ENCODE results near the gene DMWD. TPM values are rescaled to one million over a fixed set of nuclear protein-coding genes. Genes with fewer than 3 reads are reported as not detected.

The DMWD gene
- total RNA-seq, 1 experiment from 2014 or later: 34.9 TPM

DNA sequence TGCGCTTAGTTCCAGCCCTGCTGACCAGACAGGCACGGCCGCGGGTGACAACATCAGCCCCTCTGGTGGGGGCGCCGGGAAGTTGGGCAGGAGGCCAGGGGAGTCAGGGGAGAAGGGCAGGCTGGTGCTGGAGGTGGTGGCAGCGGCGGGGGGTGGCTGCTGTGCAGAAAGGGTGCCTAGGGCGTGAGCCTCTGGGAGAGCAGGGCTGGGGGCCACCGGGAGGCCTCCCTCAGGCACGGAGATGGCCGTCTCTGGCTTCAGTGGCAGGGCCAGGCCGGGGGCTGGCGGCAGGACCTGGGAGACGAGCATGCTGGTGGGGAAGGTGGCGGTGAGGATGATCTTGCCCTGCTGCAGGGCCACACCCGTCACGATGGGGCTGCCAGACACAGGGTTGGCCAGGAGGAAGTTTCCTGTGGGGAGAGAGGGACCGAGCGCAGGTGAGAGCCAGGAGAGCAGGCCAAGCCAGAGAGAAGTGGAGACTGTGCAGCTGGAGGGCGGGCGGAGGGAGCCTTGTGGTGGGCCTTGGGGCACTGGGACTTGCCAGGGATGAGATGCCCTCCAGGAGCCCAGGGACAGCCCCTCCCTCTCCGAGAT, 26.8 kb downstream of the DMWD start:
- intact Hi-C loops (cut with micrococcal nuclease): no loop called here
- no TSS peak for BruUV-seq (replicated peaks)
- DNase-seq: no peak
- H3K9ac ChIP-seq (ENCODE audit: low read length): no peak overlapping the region
- H3K4me2 ChIP-seq (ENCODE audit: low read length): no peak overlapping the region
- no peaks in the 10 kb centered on the region for H4K20me1 ChIP-seq (ENCODE audit: low read length)
- H3K9me3 ChIP-seq (ENCODE audit: low read length): no peaks in the 10 kb centered on the region
- no peaks in the 10 kb centered on the region for H3K27me3 ChIP-seq (ENCODE audit: low read length)
- no peak for TF ChIP-seq EZH2 (IDR thresholded peaks at IDR 0.05; ENCODE audit: low read length, unreplicated experiment)
- no peak for TF ChIP-seq EZH2phosphoT487 (IDR thresholded peaks at IDR 0.05; ENCODE audit: borderline replicate concordance, low read length)
- TF ChIP-seq, protein P1, sequence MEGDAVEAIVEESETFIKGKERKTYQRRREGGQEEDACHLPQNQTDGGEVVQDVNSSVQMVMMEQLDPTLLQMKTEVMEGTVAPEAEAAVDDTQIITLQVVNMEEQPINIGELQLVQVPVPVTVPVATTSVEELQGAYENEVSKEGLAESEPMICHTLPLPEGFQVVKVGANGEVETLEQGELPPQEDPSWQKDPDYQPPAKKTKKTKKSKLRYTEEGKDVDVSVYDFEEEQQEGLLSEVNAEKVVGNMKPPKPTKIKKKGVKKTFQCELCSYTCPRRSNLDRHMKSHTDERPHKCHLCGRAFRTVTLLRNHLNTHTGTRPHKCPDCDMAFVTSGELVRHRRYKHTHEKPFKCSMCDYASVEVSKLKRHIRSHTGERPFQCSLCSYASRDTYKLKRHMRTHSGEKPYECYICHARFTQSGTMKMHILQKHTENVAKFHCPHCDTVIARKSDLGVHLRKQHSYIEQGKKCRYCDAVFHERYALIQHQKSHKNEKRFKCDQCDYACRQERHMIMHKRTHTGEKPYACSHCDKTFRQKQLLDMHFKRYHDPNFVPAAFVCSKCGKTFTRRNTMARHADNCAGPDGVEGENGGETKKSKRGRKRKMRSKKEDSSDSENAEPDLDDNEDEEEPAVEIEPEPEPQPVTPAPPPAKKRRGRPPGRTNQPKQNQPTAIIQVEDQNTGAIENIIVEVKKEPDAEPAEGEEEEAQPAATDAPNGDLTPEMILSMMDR (conservative IDR thresholded peaks at IDR 0.05; ENCODE audit: low read depth, low read length): no peak
- no peak overlapping the region for H3K27ac ChIP-seq (ENCODE audit: low read length)
- peaks cover 13% of the 10 kb centered on the region; the same call in 1 of the 2 replicates for H3K4me1 ChIP-seq (ENCODE audit: insufficient read depth, low read length)
- no peaks in the 10 kb centered on the region for H3F3A ChIP-seq (ENCODE audit: low read length, unreplicated experiment)
- H2AFZ ChIP-seq (ENCODE audit: low read length): no peak overlapping the region
- ChIA-PET CTCF (no interaction called here), POLR2A (ENCODE audit: unreplicated experiment) (no interaction called here)
- H3K36me3 ChIP-seq (ENCODE audit: low read depth, low read length): no peaks in the 10 kb centered on the region
- no peak overlapping the region for H3K4me3 ChIP-seq (ENCODE audit: low read length)
- ATAC-seq: no peak
- H3K79me2 ChIP-seq (ENCODE audit: low read length): no peaks in the 10 kb centered on the region
- no peaks in the 10 kb centered on the region for H3K9me2 ChIP-seq (replicated peaks; ENCODE audit: low read length)

DNA sequence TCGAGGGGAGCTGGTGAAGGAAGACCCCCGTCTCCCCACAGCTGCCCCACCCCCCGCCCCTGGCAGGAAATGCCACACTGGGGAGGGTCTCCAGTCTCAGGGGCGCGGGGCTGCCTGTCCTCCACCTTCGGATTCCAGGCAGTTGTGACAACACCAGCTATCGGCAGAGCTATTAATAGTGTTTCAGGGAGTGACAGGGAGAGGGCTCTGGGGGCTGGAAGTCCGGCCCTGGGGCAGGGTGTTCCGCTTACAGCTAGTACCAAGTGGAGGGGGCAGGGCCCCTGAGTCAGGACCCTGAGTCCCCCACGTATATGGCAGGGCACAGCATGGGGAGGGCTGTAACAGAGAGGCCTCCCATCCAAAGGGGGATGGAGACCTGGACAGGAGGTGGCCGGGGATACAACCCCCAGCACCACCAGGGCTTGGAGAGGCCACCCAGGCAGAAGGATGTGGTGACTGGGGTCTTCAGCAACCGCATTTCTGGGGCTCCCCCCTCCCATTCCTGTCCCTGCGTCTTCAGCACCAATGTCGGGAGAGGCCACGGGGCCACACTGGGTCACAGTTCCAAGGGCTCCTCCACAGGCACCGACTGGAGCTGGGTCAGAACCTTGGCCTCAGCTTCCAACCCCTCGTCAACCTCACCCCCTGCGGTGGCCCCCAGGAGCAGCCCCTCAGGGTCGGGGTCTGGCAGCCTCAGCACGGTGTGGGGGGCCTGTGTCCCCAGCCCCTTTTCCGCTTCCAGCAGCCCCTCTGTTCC, 27.5 kb downstream of the DMWD start:
- Histone ChIP-seq H3K27ac (ENCODE audit: low read length) (no peak overlapping the region), H3K4me2 (ENCODE audit: low read length) (no peak overlapping the region), H3K4me1 (ENCODE audit: insufficient read depth, low read length) (peaks cover 13% of the 10 kb centered on the region; the same call in 1 of the 2 replicates), H3K27me3 (ENCODE audit: low read length) (no peaks in the 10 kb centered on the region), H3K36me3 (ENCODE audit: low read depth, low read length) (no peaks in the 10 kb centered on the region), H3K9me2 (replicated peaks; ENCODE audit: low read length) (no peaks in the 10 kb centered on the region), H3K9ac (ENCODE audit: low read length) (no peak overlapping the region), H3K9me3 (ENCODE audit: low read length) (no peaks in the 10 kb centered on the region), H3K79me2 (ENCODE audit: low read length) (no peaks in the 10 kb centered on the region), H2AFZ (ENCODE audit: low read length) (no peak overlapping the region), H3F3A (ENCODE audit: low read length, unreplicated experiment) (no peaks in the 10 kb centered on the region), H4K20me1 (ENCODE audit: low read length) (no peaks in the 10 kb centered on the region), H3K4me3 (ENCODE audit: low read length) (no peak overlapping the region)
- DNase-seq (no peak), ATAC-seq (no peak)
- POLR2A ChIA-PET (ENCODE audit: unreplicated experiment): no interaction called here
- CTCF ChIA-PET: no interaction called here
- TF ChIP-seq EZH2 (IDR thresholded peaks at IDR 0.05; ENCODE audit: low read length, unreplicated experiment) (no peak), EZH2phosphoT487 (IDR thresholded peaks at IDR 0.05; ENCODE audit: borderline replicate concordance, low read length) (no peak)
- TF ChIP-seq, protein P1 (conservative IDR thresholded peaks at IDR 0.05; ENCODE audit: low read depth, low read length): no peak
- intact Hi-C loops (cut with micrococcal nuclease): no loop called here
- BruUV-seq (replicated peaks): no TSS peak

DNA sequence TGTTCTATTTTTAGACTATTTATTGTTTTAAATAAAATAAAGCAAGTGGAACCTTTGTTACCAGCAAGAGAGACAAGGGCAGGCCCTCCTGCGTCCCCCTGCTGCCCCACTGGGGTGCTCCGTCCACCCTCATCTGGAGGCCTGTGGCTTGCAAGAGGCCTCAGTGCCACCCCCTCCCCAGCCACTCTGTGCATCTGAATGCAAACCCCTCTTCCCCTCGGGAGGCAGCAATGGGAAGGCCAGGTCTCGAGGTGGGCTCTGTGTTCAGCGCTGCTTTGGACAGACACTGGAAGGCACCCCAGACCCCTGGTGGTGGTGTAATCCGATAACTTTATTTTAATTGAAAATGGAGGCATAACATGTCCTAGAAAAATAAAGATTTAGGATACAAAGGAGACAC, 28.2 kb downstream of the DMWD start:
- ATAC-seq (no peak), DNase-seq (no peak)
- TF ChIP-seq, protein P1 (conservative IDR thresholded peaks at IDR 0.05; ENCODE audit: low read depth, low read length): no peak
- TF ChIP-seq EZH2phosphoT487 (IDR thresholded peaks at IDR 0.05; ENCODE audit: borderline replicate concordance, low read length) (no peak), EZH2 (IDR thresholded peaks at IDR 0.05; ENCODE audit: low read length, unreplicated experiment) (no peak)
- Histone ChIP-seq H3K4me3 (ENCODE audit: low read length) (no peak overlapping the region), H2AFZ (ENCODE audit: low read length) (no peak overlapping the region), H3K27me3 (ENCODE audit: low read length) (no peaks in the 10 kb centered on the region), H3K9ac (ENCODE audit: low read length) (no peak overlapping the region), H3K27ac (ENCODE audit: low read length) (no peak overlapping the region), H3K36me3 (ENCODE audit: low read depth, low read length) (no peaks in the 10 kb centered on the region), H3K4me2 (ENCODE audit: low read length) (no peak overlapping the region), H3F3A (ENCODE audit: low read length, unreplicated experiment) (no peaks in the 10 kb centered on the region), H3K79me2 (ENCODE audit: low read length) (no peaks in the 10 kb centered on the region), H4K20me1 (ENCODE audit: low read length) (no peaks in the 10 kb centered on the region), H3K9me3 (ENCODE audit: low read length) (no peaks in the 10 kb centered on the region), H3K9me2 (replicated peaks; ENCODE audit: low read length) (no peaks in the 10 kb centered on the region), H3K4me1 (ENCODE audit: insufficient read depth, low read length) (peaks cover 9% of the 10 kb centered on the region; the same call in 1 of the 2 replicates)
- ChIA-PET CTCF (no interaction called here), POLR2A (ENCODE audit: unreplicated experiment) (no interaction called here)
- BruUV-seq (replicated peaks): no TSS peak
- intact Hi-C loops (cut with micrococcal nuclease): no loop called here
